ENCODE data around the gene KIAA0513.

The KIAA0513 gene

GRCh38 chr16:84996365-84996764 is 31.2 kb upstream of the KIAA0513 start:
- no peak overlapping the region for H3K4me3 ChIP-seq (ENCODE audit: low read depth, low read length)
- TF ChIP-seq MAX (IDR thresholded peaks at IDR 0.05; ENCODE audit: low read depth, low read length): no peak
- TF ChIP-seq POLR2A (IDR thresholded peaks at IDR 0.05; ENCODE audit: extremely low read depth, insufficient read length): no peak
- no peak for TF ChIP-seq MYC (IDR thresholded peaks at IDR 0.05; ENCODE audit: low read depth, low read length)
- TF ChIP-seq CTCF (IDR thresholded peaks at IDR 0.05; ENCODE audit: low read depth, low read length): no peak
- no peak for DNase-seq (ENCODE audit: low read depth)

GRCh38 chr16:84999200-84999599 is 28.4 kb upstream of the KIAA0513 start:
- no peak for TF ChIP-seq POLR2A (IDR thresholded peaks at IDR 0.05; ENCODE audit: extremely low read depth, insufficient read length)
- TF ChIP-seq MYC (IDR thresholded peaks at IDR 0.05; ENCODE audit: low read depth, low read length): no peak
- H3K4me3 ChIP-seq (ENCODE audit: low read depth, low read length): no peak overlapping the region
- no peak for DNase-seq (ENCODE audit: low read depth)

- no peak overlapping the region for H3K4me3 ChIP-seq (ENCODE audit: low read depth, low read length)
- TF ChIP-seq POLR2A (IDR thresholded peaks at IDR 0.05; ENCODE audit: extremely low read depth, insufficient read length): no peak
- no peak for TF ChIP-seq MAX (IDR thresholded peaks at IDR 0.05; ENCODE audit: low read depth, low read length)
- TF ChIP-seq MYC (IDR thresholded peaks at IDR 0.05; ENCODE audit: low read depth, low read length): no peak
- TF ChIP-seq CTCF (IDR thresholded peaks at IDR 0.05; ENCODE audit: low read depth, low read length): no peak
- no peak for DNase-seq (ENCODE audit: low read depth)
Measured at GRCh38 chr16:84999857-85000480, 27.6 kb upstream of the KIAA0513 start.

GRCh38 chr16:85002099-85002541 is 25.5 kb upstream of the KIAA0513 start:
- no peak overlapping the region for H3K4me3 ChIP-seq (ENCODE audit: low read depth, low read length)
- no peak for DNase-seq (ENCODE audit: low read depth)
- no peak for TF ChIP-seq POLR2A (IDR thresholded peaks at IDR 0.05; ENCODE audit: extremely low read depth, insufficient read length)
- TF ChIP-seq MAX (IDR thresholded peaks at IDR 0.05; ENCODE audit: low read depth, low read length): no peak
- TF ChIP-seq CTCF (IDR thresholded peaks at IDR 0.05; ENCODE audit: low read depth, low read length): no peak
- TF ChIP-seq MYC (IDR thresholded peaks at IDR 0.05; ENCODE audit: low read depth, low read length): no peak

GRCh38 chr16:85002608-85003007 is 25.0 kb upstream of the KIAA0513 start:
- no peak overlapping the region for H3K4me3 ChIP-seq (ENCODE audit: low read depth, low read length)
- TF ChIP-seq POLR2A (IDR thresholded peaks at IDR 0.05; ENCODE audit: extremely low read depth, insufficient read length) (no peak), MYC (IDR thresholded peaks at IDR 0.05; ENCODE audit: low read depth, low read length) (no peak), CTCF (IDR thresholded peaks at IDR 0.05; ENCODE audit: low read depth, low read length) (no peak), MAX (IDR thresholded peaks at IDR 0.05; ENCODE audit: low read depth, low read length) (no peak)
- DNase-seq (ENCODE audit: low read depth): no peak

GRCh38 chr16:85003076-85003475 is 24.5 kb upstream of the KIAA0513 start:
- DNase-seq (ENCODE audit: low read depth): no peak
- H3K4me3 ChIP-seq (ENCODE audit: low read depth, low read length): no peak overlapping the region
- no peak for TF ChIP-seq MAX (IDR thresholded peaks at IDR 0.05; ENCODE audit: low read depth, low read length)
- TF ChIP-seq POLR2A (IDR thresholded peaks at IDR 0.05; ENCODE audit: extremely low read depth, insufficient read length): no peak
- TF ChIP-seq CTCF (IDR thresholded peaks at IDR 0.05; ENCODE audit: low read depth, low read length): no peak
- TF ChIP-seq MYC (IDR thresholded peaks at IDR 0.05; ENCODE audit: low read depth, low read length): no peak
